ENCODE results near the gene PITPNC1.

DNA sequence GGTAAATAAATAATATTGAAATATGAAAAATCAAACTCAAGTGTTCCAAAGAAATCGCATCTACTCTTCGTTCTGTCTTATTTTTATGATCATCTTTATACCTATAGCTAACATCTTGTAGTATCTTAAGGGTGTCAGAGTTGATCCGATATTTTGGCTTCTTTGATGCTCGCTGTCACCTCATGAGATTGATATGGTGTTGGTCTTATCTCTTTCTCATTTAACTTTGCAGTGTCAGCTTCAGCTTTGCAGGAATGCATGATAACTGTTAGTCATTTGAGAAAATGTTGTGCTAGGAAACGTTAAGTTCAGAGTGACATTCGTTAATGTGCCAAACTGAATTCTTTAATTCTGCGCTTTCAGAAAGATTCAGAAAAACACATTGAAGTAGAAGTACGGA is 360.1 kb downstream of the PITPNC1 start:
- TF ChIP-seq POLR2A (IDR thresholded peaks at IDR 0.05) (no peak), POLR2AphosphoS5 (IDR thresholded peaks at IDR 0.05) (no peak)
- TF ChIP-seq, protein P1, sequence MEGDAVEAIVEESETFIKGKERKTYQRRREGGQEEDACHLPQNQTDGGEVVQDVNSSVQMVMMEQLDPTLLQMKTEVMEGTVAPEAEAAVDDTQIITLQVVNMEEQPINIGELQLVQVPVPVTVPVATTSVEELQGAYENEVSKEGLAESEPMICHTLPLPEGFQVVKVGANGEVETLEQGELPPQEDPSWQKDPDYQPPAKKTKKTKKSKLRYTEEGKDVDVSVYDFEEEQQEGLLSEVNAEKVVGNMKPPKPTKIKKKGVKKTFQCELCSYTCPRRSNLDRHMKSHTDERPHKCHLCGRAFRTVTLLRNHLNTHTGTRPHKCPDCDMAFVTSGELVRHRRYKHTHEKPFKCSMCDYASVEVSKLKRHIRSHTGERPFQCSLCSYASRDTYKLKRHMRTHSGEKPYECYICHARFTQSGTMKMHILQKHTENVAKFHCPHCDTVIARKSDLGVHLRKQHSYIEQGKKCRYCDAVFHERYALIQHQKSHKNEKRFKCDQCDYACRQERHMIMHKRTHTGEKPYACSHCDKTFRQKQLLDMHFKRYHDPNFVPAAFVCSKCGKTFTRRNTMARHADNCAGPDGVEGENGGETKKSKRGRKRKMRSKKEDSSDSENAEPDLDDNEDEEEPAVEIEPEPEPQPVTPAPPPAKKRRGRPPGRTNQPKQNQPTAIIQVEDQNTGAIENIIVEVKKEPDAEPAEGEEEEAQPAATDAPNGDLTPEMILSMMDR (IDR thresholded peaks at IDR 0.05): no peak
